HUES48 (cell line): ENCODE data around the gene LNX1.
"Not testable (repeated sequence)": the region's sequence is repeated elsewhere in the genome, so short reads cannot be mapped to it uniquely, and the experiment has no call there.

Source experiments
- H3K27ac ChIP-seq: one replicate; pipeline ENCODE4 v1.7.0; 2013; ENCODE audit warnings: low read depth, low read length, inconsistent platforms
- H3K27me3 ChIP-seq: 2 replicates; pipeline ENCODE4 v1.6.1; 2013; ENCODE audit warnings: mild to moderate bottlenecking, low read length; ENCODE audit not compliant: control insufficient read depth, insufficient read depth
- H3K36me3 ChIP-seq: 2 replicates; pipeline ENCODE4 v1.6.1; 2013; ENCODE audit warnings: low read length; ENCODE audit not compliant: control insufficient read depth, insufficient read depth
- H3K4me1 ChIP-seq: 2 replicates; pipeline ENCODE4 v1.6.1; 2013; ENCODE audit warnings: mild to moderate bottlenecking, low read length; ENCODE audit not compliant: control insufficient read depth, insufficient read depth
- H3K4me3 ChIP-seq: 2 replicates; pipeline ENCODE4 v1.5.1; 2013; ENCODE audit warnings: mild to moderate bottlenecking, low read depth, low read length
- H3K9ac ChIP-seq: 2 replicates; pipeline ENCODE4 v1.6.1; 2013; ENCODE audit warnings: mild to moderate bottlenecking, low read depth, low read length, moderate library complexity
- H3K9me3 ChIP-seq: 2 replicates; pipeline ENCODE4 v1.6.1; 2013; ENCODE audit warnings: low read length; ENCODE audit not compliant: control insufficient read depth, insufficient read depth

Gene LNX1

DNA sequence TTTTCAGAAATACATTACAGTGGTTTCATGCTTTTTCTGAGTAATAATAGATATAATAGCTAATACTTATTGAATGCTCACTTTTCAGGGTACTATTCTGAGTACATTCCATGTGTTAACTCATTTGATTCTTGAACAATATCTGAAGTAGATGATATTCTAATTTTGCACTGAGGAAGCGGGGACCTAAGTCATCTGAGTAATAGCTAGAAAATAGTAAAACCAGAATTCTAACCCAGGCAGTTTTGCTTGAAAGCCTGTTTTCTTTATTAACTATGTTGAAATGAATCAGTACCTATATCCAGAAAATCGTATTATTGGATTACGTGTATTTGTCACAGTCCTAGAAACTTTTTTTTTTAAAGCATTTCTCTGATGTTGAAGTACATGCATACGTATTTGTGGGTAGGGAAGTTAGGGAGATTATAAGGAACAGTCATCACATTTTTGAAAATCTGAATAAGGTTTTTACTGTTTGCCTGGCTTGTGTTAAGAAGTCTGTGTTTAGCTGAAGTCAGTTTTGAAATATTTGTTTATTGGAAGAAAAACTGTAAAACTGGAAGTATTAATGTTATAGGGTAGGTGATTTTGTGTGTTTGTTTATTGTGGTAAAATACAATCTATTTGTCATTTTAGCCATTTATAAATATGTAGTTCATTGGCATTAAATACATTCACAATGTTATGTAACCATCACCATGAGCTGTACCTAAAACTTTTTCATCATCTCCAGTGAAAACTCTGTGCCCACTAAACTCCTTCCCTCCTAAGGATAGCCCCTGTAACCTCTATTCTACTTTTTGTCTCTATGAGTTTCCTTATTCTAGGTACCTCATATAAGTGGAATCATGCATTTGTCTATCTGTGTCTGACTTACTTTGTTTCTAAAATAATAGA is 158.5 kb downstream of the LNX1 start:
- H3K36me3 ChIP-seq = peaks cover 70% of the 10 kb centered on the region
- H3K4me3 ChIP-seq = no peak overlapping the region
- no peak overlapping the region for H3K27ac ChIP-seq
- H3K27me3 ChIP-seq = no peaks in the 10 kb centered on the region
- H3K9me3 ChIP-seq = no peaks in the 10 kb centered on the region
- H3K4me1 ChIP-seq = no peaks in the 10 kb centered on the region
- no peak overlapping the region for H3K9ac ChIP-seq

GRCh38 chr4:53431052-53431451 is 160.2 kb downstream of the LNX1 start:
- Histone ChIP-seq H3K36me3 (peaks cover 81% of the 10 kb centered on the region), H3K9ac (no peak overlapping the region), H3K4me1 (no peaks in the 10 kb centered on the region)

DNA sequence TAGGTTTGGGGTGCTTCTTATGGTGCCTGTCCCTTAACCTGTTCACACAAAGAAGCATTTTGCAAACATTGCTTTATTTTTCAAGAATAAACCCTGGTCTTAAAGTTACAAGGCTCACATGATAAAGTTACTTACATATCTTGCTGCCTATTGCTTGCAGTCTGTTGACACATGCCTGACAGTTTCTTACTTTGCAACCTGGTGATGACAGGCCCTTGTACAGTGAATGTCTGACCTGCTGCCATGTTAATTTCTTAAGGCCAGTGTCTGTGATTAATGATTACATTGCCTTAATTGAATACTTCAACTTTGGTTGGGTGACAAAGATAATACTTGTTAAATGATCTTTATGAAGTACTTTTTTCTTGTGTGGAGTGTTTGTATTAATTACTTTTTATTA is 163.9 kb downstream of the LNX1 start:
- Histone ChIP-seq H3K4me1 (no peaks in the 10 kb centered on the region), H3K27me3 (no peaks in the 10 kb centered on the region), H3K4me3 (no peak overlapping the region), H3K9ac (no peak overlapping the region), H3K9me3 (no peaks in the 10 kb centered on the region), H3K36me3 (peaks cover 70% of the 10 kb centered on the region), H3K27ac (no peak overlapping the region)

More at GRCh38 chr4:53431052-53431451, 160.2 kb downstream of the LNX1 start:
- no peak overlapping the region for H3K27ac ChIP-seq
- no peaks in the 10 kb centered on the region for H3K9me3 ChIP-seq
- H3K27me3 ChIP-seq = no peaks in the 10 kb centered on the region
- no peak overlapping the region for H3K4me3 ChIP-seq

GRCh38 chr4:53424280-53424679 is 167.0 kb downstream of the LNX1 start:
- Histone ChIP-seq H3K27me3 (no peaks in the 10 kb centered on the region), H3K36me3 (peaks cover 44% of the 10 kb centered on the region), H3K4me1 (no peaks in the 10 kb centered on the region), H3K27ac (no peak overlapping the region), H3K9ac (no peak overlapping the region), H3K4me3 (no peak overlapping the region), H3K9me3 (no peaks in the 10 kb centered on the region)

DNA sequence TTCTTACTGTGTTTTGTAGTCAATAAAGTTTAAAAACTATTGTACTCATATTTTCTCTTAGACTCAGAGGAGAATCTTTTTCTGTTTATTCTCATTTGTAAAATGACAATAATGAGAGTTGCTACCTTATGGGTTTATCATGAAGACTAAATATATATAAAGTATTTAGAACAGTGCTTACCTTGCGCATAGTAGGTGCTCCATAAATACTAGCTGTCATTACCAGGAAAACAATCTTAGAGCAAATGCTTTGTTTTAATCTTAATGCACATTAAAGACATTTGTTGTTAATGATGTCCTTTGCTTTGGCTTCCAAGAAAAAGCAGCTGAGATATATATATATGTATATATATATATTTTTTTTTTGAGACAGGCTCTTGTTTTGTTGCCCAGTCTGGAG is 168.9 kb downstream of the LNX1 start:
- peaks cover 31% of the 10 kb centered on the region for H3K36me3 ChIP-seq
- H3K27ac ChIP-seq = no peak overlapping the region
- H3K27me3 ChIP-seq = no peaks in the 10 kb centered on the region
- H3K4me1 ChIP-seq = no peaks in the 10 kb centered on the region
- no peaks in the 10 kb centered on the region for H3K9me3 ChIP-seq
- H3K4me3 ChIP-seq = no peak overlapping the region
- no peak overlapping the region for H3K9ac ChIP-seq

DNA sequence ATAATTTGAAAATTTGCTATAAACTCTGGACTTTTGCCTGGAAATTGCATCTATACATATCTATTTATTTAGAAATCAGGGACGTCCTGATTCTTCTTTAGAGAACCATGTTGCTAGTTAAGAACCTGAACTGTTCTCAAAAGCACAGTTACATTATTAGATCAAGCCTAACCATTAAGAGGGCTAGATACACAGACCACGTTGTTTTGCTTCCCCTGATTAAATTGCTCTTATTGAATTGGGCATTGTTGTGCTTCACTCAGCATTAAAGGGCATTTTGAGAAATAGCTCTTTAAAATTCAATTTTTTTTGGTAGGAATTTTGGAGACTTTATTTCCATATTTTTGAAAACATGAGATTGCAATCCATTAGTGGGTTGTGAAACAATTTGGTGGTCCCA is 169.5 kb downstream of the LNX1 start:
- H3K27me3 ChIP-seq = no peaks in the 10 kb centered on the region
- H3K4me1 ChIP-seq = no peaks in the 10 kb centered on the region
- H3K9me3 ChIP-seq = no peaks in the 10 kb centered on the region
- no peak overlapping the region for H3K4me3 ChIP-seq
- H3K36me3 ChIP-seq = peaks cover 29% of the 10 kb centered on the region
- H3K27ac ChIP-seq = no peak overlapping the region
- no peak overlapping the region for H3K9ac ChIP-seq

GRCh38 chr4:53419208-53419607 is 172.1 kb downstream of the LNX1 start:
- no peaks in the 10 kb centered on the region for H3K4me1 ChIP-seq
- H3K9me3 ChIP-seq = no peaks in the 10 kb centered on the region
- H3K4me3 ChIP-seq = no peak overlapping the region
- H3K36me3 ChIP-seq = peaks cover 29% of the 10 kb centered on the region
- no peak overlapping the region for H3K27ac ChIP-seq
- no peaks in the 10 kb centered on the region for H3K27me3 ChIP-seq
- no peak overlapping the region for H3K9ac ChIP-seq

GRCh38 chr4:53409479-53409878 is 181.8 kb downstream of the LNX1 start:
- not testable (repeated sequence) for H3K36me3 ChIP-seq, H3K9ac ChIP-seq, H3K4me3 ChIP-seq, H3K9me3 ChIP-seq, H3K27me3 ChIP-seq, H3K4me1 ChIP-seq, H3K27ac ChIP-seq
